WERI-Rb-1 (cell line): Measurements from ENCODE around the gene PHTF2.

Experiments
- DNase-seq: peaks from one replicate; pipeline ENCODE4 v3.0.0-alpha.2; 2020
- H3K27ac ChIP-seq: fragments of 250-450 bp; sonication (Bioruptor Pico); 2 replicates; pipeline ENCODE4 v1.5.1; 2020; ENCODE audit warnings: mild to moderate bottlenecking, moderate library complexity
- H3K27me3 ChIP-seq: fragments of 250-450 bp; sonication (Bioruptor Pico); 2 replicates; pipeline ENCODE4 v1.5.1; 2021; ENCODE audit warnings: mild to moderate bottlenecking, low read depth, moderate library complexity; ENCODE audit not compliant: insufficient read depth, severe bottlenecking
- H3K36me3 ChIP-seq: fragments of 250-450 bp; sonication (Bioruptor Pico); 2 replicates; pipeline ENCODE4 v1.5.1; 2020; ENCODE audit warnings: mild to moderate bottlenecking, moderate library complexity
- H3K4me3 ChIP-seq: 2 replicates; pipeline ENCODE4 v1.5.1; 2011; ENCODE audit warnings: low read depth, mild to moderate bottlenecking, control low read depth, low read length
- H3K9me3 ChIP-seq: fragments of 250-450 bp; sonication (Bioruptor Pico); 2 replicates; pipeline ENCODE4 v1.5.1; 2021; ENCODE audit warnings: mild to moderate bottlenecking, moderate library complexity; ENCODE audit not compliant: severe bottlenecking
- TF ChIP-seq, protein P1 (sequence below): IDR thresholded peaks from 2 replicates; pipeline ENCODE4 v1.5.1; 2011; ENCODE audit warnings: low read depth, mild to moderate bottlenecking, control low read depth, inconsistent platforms, low read length

The PHTF2 gene

DNA sequence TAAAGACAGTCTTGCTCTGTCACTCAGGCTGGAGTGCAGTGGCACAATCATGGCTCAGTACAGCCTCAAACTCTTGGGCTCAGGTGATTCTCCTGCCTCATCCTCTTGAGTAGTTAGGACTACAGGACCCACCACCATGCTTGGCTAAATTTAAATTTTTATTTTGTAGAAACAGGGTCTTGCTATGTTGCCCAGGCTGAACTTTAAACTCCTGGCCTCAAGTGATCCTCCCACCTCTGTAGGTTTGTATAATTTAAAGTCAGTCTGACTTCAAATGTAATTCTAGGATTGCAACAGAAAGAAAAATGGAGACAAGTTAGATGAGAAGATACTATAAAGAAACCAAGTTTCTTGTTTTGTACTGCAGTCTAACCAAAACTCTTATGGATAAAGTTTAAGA is 11.8 kb upstream of the PHTF2 start:
- TF ChIP-seq, protein P1, sequence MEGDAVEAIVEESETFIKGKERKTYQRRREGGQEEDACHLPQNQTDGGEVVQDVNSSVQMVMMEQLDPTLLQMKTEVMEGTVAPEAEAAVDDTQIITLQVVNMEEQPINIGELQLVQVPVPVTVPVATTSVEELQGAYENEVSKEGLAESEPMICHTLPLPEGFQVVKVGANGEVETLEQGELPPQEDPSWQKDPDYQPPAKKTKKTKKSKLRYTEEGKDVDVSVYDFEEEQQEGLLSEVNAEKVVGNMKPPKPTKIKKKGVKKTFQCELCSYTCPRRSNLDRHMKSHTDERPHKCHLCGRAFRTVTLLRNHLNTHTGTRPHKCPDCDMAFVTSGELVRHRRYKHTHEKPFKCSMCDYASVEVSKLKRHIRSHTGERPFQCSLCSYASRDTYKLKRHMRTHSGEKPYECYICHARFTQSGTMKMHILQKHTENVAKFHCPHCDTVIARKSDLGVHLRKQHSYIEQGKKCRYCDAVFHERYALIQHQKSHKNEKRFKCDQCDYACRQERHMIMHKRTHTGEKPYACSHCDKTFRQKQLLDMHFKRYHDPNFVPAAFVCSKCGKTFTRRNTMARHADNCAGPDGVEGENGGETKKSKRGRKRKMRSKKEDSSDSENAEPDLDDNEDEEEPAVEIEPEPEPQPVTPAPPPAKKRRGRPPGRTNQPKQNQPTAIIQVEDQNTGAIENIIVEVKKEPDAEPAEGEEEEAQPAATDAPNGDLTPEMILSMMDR = no peak
- no peak for DNase-seq
- Histone ChIP-seq H3K27ac (no peak overlapping the region), H3K9me3 (no peaks in the 10 kb centered on the region), H3K4me3 (no peak overlapping the region), H3K27me3 (no peaks in the 10 kb centered on the region), H3K36me3 (peaks cover 9% of the 10 kb centered on the region)

DNA sequence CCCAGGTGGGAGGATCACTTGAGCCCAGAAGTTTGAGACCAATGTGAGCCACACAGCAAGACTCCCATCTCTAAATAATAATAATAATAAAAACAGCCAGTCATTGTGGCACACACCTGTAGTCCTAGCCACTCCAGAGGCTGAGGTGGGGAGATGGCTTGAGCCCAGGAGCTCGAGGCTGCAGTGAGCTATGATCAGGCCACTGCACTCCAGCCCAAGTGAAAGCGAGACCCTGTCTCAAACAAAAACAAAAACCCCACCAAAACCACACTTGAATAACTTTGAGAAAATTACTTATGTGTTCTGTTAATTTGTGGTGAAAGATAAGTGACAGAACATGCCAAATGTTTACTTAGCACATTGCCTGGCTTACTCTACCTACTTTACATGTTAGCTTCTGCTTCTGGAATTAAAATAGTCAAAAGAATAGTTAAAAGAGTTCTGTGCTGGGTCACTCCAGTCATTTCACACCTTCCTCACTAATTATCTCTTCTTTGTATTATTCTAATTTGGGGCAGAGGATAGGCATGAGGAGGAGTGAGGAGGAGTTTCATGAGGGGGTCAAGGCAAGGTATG is 10.2 kb upstream of the PHTF2 start:
- DNase-seq = no peak
- no peak overlapping the region for H3K27ac ChIP-seq
- no peak overlapping the region for H3K4me3 ChIP-seq
- peaks cover 2% of the 10 kb centered on the region; the same call in 1 of the 2 replicates for H3K36me3 ChIP-seq
- no peaks in the 10 kb centered on the region for H3K27me3 ChIP-seq
- H3K9me3 ChIP-seq = no peaks in the 10 kb centered on the region
- TF ChIP-seq, protein P1 = no peak

DNA sequence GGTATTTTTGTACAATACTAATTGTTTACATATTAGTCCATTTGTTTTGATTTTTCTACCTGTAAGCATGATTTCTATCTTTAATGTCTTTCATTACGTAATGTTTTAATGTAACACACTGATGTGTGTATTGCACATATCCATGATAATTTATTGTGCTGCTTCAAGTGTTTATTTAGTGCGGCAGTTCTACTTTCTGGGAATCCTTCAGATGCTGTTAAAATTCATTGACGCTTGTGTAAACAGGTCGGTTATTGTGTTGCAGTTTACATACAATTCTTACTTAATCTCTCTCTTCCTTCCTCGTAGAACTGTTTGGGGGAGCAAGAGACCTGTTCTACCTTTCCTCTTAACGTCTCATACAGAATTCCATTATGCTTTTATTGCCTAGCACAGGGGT is 7.2 kb upstream of the PHTF2 start:
- Histone ChIP-seq H3K27ac (no peak overlapping the region), H3K4me3 (no peak overlapping the region), H3K9me3 (no peaks in the 10 kb centered on the region), H3K27me3 (no peaks in the 10 kb centered on the region), H3K36me3 (peaks cover 11% of the 10 kb centered on the region)
- no peak for DNase-seq
- TF ChIP-seq, protein P1 = no peak

DNA sequence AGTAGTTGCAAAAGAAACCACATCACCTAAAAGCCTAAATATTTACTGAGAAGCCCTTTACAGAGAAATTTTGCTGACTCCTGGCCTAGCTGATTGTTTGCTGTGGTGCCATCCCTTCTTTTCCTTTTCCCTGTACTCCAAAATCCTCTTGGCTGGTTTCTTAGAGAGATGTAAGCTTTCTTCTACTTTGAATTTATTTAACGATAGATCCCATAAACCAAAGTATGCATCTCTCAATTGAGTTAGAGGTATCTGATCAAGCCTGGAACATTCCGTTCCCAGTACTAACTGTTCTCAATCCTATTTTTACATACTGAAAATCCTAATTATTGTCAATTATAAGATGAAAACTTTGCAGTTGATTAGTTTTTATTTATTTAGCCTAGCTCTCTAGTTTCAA is 6.6 kb upstream of the PHTF2 start:
- TF ChIP-seq, protein P1 = no peak
- H3K36me3 ChIP-seq = peaks cover 14% of the 10 kb centered on the region
- H3K27ac ChIP-seq = no peak overlapping the region
- H3K4me3 ChIP-seq = no peak overlapping the region
- DNase-seq = no peak
- no peaks in the 10 kb centered on the region for H3K27me3 ChIP-seq
- no peaks in the 10 kb centered on the region for H3K9me3 ChIP-seq

DNA sequence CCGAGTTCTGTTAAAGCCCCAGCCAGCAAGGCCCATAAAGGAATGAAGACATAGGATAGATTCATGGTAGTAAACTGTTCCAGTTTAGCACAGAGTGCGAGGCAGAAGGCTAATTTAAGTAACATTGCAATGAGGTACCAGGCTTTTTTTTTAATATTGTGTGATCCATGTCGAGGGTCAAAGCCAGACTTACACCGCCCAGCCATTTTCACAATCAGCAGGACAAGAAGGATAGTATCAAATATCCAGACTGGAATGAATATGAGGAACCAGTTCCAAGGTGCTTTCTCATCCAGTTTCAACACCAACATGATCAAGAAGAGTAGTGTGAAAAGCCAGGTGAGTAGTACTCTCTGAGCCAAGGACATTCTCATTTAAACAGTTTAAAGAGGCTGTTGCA is 4.6 kb upstream of the PHTF2 start:
- TF ChIP-seq, protein P1 = no peak
- H3K9me3 ChIP-seq = no peaks in the 10 kb centered on the region
- peaks cover 17% of the 10 kb centered on the region for H3K36me3 ChIP-seq
- H3K4me3 ChIP-seq = no peak overlapping the region
- H3K27ac ChIP-seq = no peak overlapping the region
- no peak for DNase-seq
- H3K27me3 ChIP-seq = no peaks in the 10 kb centered on the region

DNA sequence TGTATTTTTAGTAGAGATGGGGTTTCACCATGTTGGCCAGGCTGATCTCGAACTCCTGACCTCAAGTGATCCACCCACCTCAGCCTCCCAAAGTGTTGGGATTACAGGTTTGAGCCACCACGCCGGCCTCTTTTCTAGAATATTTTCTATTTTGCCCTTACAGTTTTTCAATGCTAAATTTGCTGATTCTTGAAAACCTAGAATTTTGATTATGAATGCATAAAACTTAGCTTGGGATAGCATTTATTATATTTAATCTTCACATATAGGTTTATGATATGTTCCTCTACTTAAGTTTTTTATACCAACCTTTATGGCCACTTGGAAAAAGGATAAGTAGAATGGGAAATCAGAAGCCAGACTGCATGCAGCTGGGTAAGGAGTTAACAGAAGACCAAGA is 2.5 kb upstream of the PHTF2 start:
- no peak for DNase-seq
- Histone ChIP-seq H3K27ac (no peak overlapping the region), H3K4me3 (no peak overlapping the region), H3K36me3 (peaks cover 19% of the 10 kb centered on the region), H3K9me3 (no peaks in the 10 kb centered on the region), H3K27me3 (no peaks in the 10 kb centered on the region)
- TF ChIP-seq, protein P1 = no peak
